ENCODE data around the gene ACO2. TPM values are rescaled to one million over a fixed set of nuclear protein-coding genes. Genes with fewer than 3 reads are reported as not detected.
"Not testable (repeated sequence)": the region's sequence is repeated elsewhere in the genome, so short reads cannot be mapped to it uniquely, and the experiment has no call there.

ACO2 gene
- total RNA-seq, 1 donor from 2014 or later, result 662 TPM

DNA sequence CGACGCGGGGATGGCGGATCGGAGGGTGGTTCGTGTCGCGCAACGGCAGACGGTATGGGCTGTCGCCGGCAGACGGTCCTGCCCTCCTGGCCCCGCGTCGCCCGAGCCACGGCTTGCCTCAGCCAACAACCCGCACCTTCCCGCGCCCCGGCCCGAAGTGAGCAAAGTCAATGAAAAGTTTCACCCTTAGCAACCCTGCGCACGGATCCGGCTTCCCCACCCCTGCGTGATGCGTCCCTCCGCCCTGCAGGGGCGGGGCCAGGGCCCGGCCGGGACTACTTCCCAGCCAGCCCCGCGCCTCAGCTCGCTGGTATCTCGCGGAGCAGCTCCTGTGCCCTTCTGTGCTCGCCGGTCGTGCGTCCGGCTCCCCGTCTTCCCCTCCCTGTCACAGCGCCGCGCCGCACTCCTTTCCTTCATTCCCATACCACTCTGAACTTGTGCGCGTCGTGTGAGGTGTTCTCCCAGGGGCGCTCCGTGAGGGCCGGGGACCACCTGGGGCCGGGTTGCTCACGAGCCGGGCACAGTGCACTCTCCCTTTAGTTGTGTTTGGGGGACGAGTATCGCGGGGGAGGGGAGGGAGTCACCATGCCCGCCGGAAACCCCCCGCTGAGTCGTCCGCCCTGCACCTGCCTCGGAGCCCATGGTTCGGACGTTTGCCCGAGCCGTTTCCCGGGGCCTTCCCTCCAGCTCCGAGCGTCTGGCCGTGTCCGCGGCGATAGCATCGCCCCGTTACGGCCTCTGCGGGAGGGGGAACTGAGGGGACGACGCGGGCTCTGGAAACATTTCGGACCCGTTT is 22.1 kb upstream of the ACO2 start, which contains the start of gene TOB2:
TSS of gene TOB2 (minus strand) at position 163 of the 796 bp plus-strand sequence. CDS start 9,456 bp downstream, outside the sequence.
- intact Hi-C loops (cut with DNase I), result loop anchor here (5.0 kb wide), 1 partner anchor 355 kb away; the partner anchor contains the start of gene EP300
- DNase-seq (ENCODE audit: low spot score), result peak; percentile 98

- peak; percentile 85 for DNase-seq (ENCODE audit: low spot score)
- intact Hi-C loops (cut with DNase I), result loop anchor here (1.0 to 5.0 kb wide), 3 partner anchors 22 to 355 kb away; partner anchors contain the start of genes ACO2, EP300 and TEF
These were observed 21.3 kb upstream of the ACO2 start for GRCh38 chr22:41447435-41448188.

- intact Hi-C loops (cut with DNase I), result loop anchor here (1.0 to 5.0 kb wide), 3 partner anchors 21 to 356 kb away; partner anchors contain the start of genes ACO2, EP300 and TEF
- DNase-seq (ENCODE audit: low spot score), result peak; percentile 96
These were observed 20.6 kb upstream of the ACO2 start for GRCh38 chr22:41448189-41448808.

- intact Hi-C loops (cut with DNase I), result no loop called here
- no peak for DNase-seq (ENCODE audit: low spot score)
These were observed 10.7 kb upstream of the ACO2 start for GRCh38 chr22:41458161-41458728.

DNA sequence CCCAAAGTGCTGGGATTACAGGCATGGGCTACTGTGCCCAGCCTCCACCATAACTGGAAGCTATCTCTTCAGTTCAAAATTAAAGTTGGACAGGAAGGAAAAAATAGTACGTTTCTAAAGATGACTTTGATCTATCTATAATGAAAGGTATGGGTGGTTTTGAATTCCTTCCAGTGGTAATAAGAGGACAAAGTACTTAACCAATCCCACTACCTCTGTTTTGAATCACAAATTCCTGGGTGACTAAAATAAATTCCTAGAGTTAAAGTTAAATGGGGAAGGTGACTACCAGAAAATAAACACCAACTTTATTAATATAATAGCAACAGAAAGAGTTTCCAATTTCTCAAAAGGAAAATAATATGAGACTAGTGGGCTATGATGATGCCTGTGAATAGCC is 9.5 kb upstream of the ACO2 start:
- DNase-seq (ENCODE audit: low spot score), result no peak
- intact Hi-C loops (cut with DNase I), result no loop called here

DNA sequence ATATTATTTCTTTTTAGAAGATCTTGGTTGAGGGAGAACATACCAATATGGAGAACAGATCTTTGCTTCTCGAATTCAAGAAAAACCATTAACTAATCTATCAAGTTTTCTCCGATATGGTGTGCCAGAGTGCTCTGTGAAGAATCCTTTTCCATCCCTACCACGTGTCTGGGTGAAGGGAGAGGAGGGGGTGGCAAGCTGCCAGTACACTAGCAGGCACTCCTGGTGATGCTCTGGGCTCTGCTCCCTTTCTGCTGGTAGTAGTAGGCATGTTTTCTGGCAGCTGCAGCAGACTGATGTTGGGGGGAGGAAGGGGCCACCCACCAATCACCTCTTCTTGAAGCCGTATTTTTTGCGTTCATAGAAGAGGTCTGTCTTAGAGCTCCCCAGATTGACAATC is 8.8 kb upstream of the ACO2 start:
- DNase-seq (ENCODE audit: low spot score), result not testable (repeated sequence)

GRCh38 chr22:41461901-41462300 is 7.0 kb upstream of the ACO2 start:
- DNase-seq (ENCODE audit: low spot score), result no peak
- intact Hi-C loops (cut with DNase I), result no loop called here

More for the DNA sequence above, 8.8 kb upstream of the ACO2 start:
- intact Hi-C loops (cut with DNase I), result not testable (repeated sequence)

GRCh38 chr22:41469218-41469851 is 418 bp downstream of the ACO2 start:
- peak; percentile 77 for DNase-seq (ENCODE audit: low spot score)
- intact Hi-C loops (cut with DNase I), result loop anchor here (1.0 to 5.0 kb wide), 2 partner anchors 21 to 48 kb away; no protein-coding TSS in a partner anchor

DNA sequence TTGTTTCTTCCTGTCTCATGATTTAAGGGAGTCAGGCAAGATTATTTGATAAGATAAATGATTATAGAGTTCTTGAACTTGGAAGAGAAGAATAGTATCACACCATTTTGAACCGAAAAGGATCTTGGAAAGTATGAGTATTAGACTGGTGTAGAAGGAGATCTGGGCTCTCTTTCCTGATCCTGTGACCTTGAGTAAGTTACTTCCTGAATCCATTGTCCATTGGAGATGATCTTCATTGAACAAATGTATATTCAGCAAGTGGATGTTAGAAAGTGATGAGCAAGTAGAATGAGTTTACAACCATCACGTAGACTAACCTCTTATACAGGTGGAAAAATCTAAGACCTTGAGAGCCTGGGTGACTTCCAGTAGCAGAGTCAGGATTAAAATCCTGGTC is 2.0 kb downstream of the ACO2 start:
- intact Hi-C loops (cut with DNase I), result no loop called here
- no peak for DNase-seq (ENCODE audit: low spot score)

- intact Hi-C loops (cut with DNase I), result no loop called here
- DNase-seq (ENCODE audit: low spot score), result no peak
These were observed 2.7 kb downstream of the ACO2 start for GRCh38 chr22:41471568-41471967.

- no peak for DNase-seq (ENCODE audit: low spot score)
- intact Hi-C loops (cut with DNase I), result no loop called here
These were observed 6.0 kb downstream of the ACO2 start for GRCh38 chr22:41474872-41475451.

DNA sequence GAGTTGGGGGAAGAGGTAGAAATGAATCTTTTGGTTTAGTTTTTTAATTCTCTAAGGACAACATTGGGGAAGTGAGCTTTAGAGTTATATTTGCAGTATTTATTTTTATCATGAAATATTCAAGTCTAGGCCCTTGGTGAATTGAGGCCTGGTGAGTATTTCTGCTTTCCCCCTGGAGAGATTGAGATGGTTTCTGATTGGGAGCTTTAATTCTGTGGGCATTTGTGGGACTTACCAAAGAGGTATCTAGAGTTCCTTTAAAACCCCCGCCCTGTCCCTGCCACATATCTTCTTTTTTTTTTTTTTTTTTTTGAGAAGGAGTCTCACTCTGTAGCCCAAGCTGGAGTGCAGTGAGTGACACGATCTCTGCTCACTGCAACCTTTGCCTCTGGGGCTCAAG is 9.6 kb downstream of the ACO2 start:
- no peak for DNase-seq (ENCODE audit: low spot score)
- intact Hi-C loops (cut with DNase I), result no loop called here

GRCh38 chr22:41478891-41479521 is 10.1 kb downstream of the ACO2 start:
- DNase-seq (ENCODE audit: low spot score), result no peak
- intact Hi-C loops (cut with DNase I), result no loop called here

GRCh38 chr22:41479671-41480396 is 10.9 kb downstream of the ACO2 start:
- DNase-seq (ENCODE audit: low spot score), result no peak
- intact Hi-C loops (cut with DNase I), result no loop called here

GRCh38 chr22:41480397-41480735 is 11.4 kb downstream of the ACO2 start:
- no peak for DNase-seq (ENCODE audit: low spot score)
- intact Hi-C loops (cut with DNase I), result no loop called here

GRCh38 chr22:41481131-41481830 is 12.4 kb downstream of the ACO2 start:
- DNase-seq (ENCODE audit: low spot score), result peak; percentile 78
- intact Hi-C loops (cut with DNase I), result no loop called here

- no peak for DNase-seq (ENCODE audit: low spot score)
- intact Hi-C loops (cut with DNase I), result no loop called here
These were observed 13.0 kb downstream of the ACO2 start for GRCh38 chr22:41481925-41482318.
